Activated naive CD8-positive, alpha-beta T cell treated with anti-CD3 and anti-CD28 coated beads for 36 hours (primary cell): ENCODE measurements around the gene TUBA3E. TPM values are rescaled to one million over a fixed set of nuclear protein-coding genes. Genes with fewer than 3 reads are reported as not detected.
A peak's percentile ranks its signal among the peaks of the same experiment; 100 is the strongest.
"Not testable (repeated sequence)": the region's sequence is repeated elsewhere in the genome, so short reads cannot be mapped to it uniquely, and the experiment has no call there.

Source experiments
- DNase-seq: peaks from one replicate; pipeline ENCODE4 v3.0.0; 2021
- H3K27ac Mint-ChIP-seq: one replicate; pipeline ENCODE4 v1.8.0; 2022; ENCODE audit warnings: mild to moderate bottlenecking, moderate library complexity, mixed read lengths
- H3K27me3 Mint-ChIP-seq: one replicate; pipeline ENCODE4 v1.8.0; 2022; ENCODE audit warnings: mild to moderate bottlenecking, mixed read lengths
- H3K36me3 Mint-ChIP-seq: one replicate; pipeline ENCODE4 v1.8.0; 2021; ENCODE audit warnings: mild to moderate bottlenecking, mixed read lengths
- H3K4me1 Mint-ChIP-seq: one replicate; pipeline ENCODE4 v1.8.0; 2021; ENCODE audit warnings: mixed read lengths
- H3K4me3 Mint-ChIP-seq: one replicate; pipeline ENCODE4 v1.8.0; 2022; ENCODE audit warnings: mild to moderate bottlenecking, moderate library complexity, mixed read lengths
- H3K9me3 Mint-ChIP-seq: one replicate; pipeline ENCODE4 v1.8.0; 2022; ENCODE audit warnings: mixed read lengths
- total RNA-seq, 2 experiments: library from RNA; stranded (reverse); gene quantifications; one replicate each; pipeline ENCODE4 v1.2.3, GENCODE V29; 2021

TUBA3E gene
- total RNA-seq, 2 experiments from 2014 or later, result not detected

DNA sequence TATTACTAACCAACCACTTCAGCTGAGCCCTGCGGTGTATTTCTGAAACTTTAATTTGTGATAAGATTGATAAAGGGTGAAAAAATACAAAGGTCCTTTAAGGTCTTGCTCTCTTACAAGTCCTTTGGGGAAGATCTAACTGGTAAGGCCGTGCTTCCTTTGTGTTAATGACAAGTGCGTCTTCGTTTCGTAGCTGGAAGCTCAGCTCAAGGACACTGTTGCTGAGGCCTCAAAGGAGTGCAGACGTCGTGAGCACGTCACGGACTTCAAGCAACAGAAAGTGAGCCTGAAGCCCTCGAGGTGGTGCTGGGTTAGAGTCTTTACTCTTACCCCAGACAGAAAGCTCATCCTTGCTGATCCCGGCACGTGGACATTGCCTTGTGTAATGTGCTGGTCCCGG, 8.8 kb upstream of the TUBA3E start:
- H3K27ac Mint-ChIP-seq, H3K4me3 Mint-ChIP-seq, H3K36me3 Mint-ChIP-seq, H3K27me3 Mint-ChIP-seq, DNase-seq, H3K9me3 Mint-ChIP-seq, H3K4me1 Mint-ChIP-seq: not testable (repeated sequence)

DNA sequence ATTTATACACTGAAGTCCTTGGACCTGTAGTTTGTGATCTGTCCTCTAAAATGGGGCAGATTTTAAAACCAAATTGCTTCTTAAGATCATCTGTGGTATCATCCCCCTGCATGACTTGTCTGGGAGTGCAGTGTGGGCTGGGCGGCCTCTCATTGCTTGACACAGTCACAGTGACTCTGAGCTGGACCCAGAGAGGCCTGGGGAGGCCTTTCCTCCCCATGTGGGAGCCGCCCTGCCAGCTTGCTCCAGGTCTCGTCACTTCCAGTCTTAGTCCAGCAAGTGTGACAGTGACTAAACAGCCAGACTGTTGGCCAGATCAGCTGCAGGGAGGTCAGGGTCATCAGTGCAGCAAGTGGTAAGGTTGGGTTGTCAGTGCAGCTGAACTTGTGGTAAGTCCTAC, 4.9 kb upstream of the TUBA3E start:
- H3K4me3 Mint-ChIP-seq, DNase-seq, H3K27ac Mint-ChIP-seq, H3K36me3 Mint-ChIP-seq, H3K9me3 Mint-ChIP-seq, H3K4me1 Mint-ChIP-seq, H3K27me3 Mint-ChIP-seq: not testable (repeated sequence)

DNA sequence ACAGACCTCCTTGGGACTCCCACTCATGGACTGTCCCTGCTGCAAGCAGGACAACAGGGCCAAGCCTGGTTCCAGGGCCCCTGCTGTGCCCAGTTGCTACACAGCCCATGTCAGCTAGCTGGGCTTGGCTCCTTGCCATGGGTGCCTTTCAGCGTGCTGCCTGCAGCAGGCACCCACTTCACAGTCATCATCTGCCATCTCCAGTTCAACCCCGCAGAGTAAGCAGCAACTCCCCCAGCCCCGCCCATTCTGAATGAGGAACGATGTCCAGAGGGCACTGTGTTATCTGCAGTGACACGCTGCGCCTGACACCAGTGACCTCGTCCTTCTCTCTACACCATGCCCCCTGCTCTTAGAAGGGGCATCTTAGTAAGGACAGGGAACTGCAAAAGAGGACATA, 4.3 kb upstream of the TUBA3E start:
- not testable (repeated sequence) for DNase-seq, H3K27ac Mint-ChIP-seq, H3K36me3 Mint-ChIP-seq, H3K4me3 Mint-ChIP-seq, H3K4me1 Mint-ChIP-seq, H3K9me3 Mint-ChIP-seq, H3K27me3 Mint-ChIP-seq

DNA sequence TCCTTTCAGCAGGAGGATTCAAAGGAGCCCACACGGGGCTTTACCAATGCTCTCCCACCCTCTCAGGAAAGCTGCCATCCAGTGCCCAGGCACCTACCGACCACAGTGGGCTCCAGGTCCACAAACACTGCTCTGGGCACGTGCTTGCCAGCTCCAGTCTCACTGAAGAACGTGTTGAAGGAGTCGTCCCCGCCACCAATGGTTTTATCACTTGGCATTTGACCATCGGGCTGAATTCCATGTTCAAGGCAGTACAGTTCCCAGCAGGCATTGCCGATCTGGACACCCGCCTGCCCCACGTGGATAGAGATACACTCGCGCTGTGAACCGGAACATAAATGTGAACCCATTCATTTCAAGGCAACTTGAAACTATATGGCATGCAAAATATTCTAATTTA, 2.2 kb downstream of the TUBA3E start:
- not testable (repeated sequence) for H3K36me3 Mint-ChIP-seq, DNase-seq, H3K4me1 Mint-ChIP-seq, H3K27me3 Mint-ChIP-seq, H3K9me3 Mint-ChIP-seq, H3K4me3 Mint-ChIP-seq, H3K27ac Mint-ChIP-seq

DNA sequence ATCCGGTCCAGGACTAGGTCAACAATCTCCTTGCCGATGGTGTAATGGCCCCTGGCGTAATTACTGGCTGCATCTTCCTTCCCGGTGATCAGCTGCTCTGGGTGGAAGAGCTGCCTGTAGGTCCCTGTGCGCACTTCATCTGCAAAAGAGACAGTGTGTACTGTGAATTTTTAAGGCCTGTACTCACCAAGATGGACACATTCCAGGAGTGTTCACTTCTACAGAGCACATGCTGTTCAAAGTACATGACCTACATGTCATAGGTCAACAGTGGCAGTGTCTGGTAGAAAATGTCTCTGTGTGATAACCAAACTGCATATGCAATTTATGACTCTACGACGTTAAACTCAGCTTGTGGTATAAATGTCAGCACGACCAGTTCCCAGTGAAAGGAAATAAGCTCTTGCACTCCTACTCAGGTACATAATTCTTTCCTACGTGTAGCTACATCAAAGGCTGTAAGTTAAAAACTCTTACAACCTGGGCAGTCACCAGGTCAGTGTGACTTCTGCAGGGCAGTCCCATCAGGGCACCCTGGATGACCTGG, 3.1 kb downstream of the TUBA3E start:
- not testable (repeated sequence) for H3K27ac Mint-ChIP-seq, DNase-seq, H3K4me3 Mint-ChIP-seq, H3K9me3 Mint-ChIP-seq, H3K36me3 Mint-ChIP-seq, H3K27me3 Mint-ChIP-seq, H3K4me1 Mint-ChIP-seq

DNA sequence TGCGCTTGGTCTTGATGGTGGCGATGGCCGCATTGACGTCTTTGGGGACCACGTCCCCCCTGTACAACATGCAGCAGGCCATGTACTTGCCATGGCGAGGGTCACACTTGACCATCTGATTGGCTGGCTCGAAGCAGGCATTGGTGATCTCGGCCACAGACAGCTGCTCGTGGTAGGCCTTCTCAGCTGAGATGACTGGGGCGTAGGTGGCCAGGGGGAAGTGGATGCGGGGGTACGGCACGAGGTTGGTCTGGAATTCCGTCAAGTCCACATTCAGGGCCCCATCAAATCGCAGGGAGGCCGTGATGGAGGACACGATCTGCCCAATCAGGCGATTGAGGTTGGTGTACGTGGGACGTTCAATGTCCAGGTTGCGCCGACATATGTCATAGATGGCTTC, 4.4 kb downstream of the TUBA3E start:
- H3K27me3 Mint-ChIP-seq, H3K9me3 Mint-ChIP-seq, DNase-seq, H3K36me3 Mint-ChIP-seq, H3K4me1 Mint-ChIP-seq, H3K4me3 Mint-ChIP-seq, H3K27ac Mint-ChIP-seq: not testable (repeated sequence)

DNA sequence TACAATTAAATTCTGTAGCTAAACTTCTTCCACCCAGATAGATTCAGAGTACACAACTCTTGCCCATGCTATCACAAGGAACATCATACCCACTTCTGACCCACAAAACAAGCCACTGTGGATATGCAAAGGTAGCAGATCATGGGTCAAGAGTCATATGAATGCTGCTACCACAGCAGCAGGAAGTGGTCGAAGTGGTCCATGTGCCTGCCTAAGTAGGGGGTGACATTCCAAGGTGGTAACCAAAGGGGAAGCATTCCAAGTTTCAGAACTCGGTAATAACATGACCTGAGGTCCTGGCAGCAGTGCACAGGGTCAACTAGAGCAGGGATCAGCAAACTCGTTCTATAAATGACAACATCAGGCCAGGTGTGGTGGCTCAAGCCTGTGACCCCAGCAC, 5.8 kb downstream of the TUBA3E start:
- not testable (repeated sequence) for H3K4me1 Mint-ChIP-seq, H3K36me3 Mint-ChIP-seq, H3K27me3 Mint-ChIP-seq, H3K27ac Mint-ChIP-seq, H3K4me3 Mint-ChIP-seq, DNase-seq, H3K9me3 Mint-ChIP-seq

DNA sequence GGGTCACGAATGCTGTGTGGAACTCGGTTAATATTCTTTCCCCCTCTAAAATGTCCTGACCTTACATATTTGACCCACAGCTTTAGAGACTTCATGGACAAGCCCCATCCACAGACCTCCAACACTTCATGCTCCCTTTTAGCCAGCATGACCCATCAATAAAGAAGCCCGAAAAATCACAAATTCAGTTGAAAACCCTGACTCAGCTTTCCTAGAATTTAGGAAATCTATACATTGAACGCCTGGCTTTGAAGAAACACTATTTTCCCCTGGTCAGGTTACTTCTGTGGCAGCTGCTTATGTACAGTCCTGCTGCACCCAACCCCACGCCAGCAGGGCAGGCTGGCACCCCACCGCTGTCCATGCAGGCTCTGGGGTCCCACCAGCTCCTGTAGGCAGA, 6.9 kb downstream of the TUBA3E start:
- H3K27ac Mint-ChIP-seq, result peak overlapping the region; percentile 51
- H3K9me3 Mint-ChIP-seq, H3K27me3 Mint-ChIP-seq, DNase-seq, H3K36me3 Mint-ChIP-seq, H3K4me3 Mint-ChIP-seq, H3K4me1 Mint-ChIP-seq: not testable (repeated sequence)

DNA sequence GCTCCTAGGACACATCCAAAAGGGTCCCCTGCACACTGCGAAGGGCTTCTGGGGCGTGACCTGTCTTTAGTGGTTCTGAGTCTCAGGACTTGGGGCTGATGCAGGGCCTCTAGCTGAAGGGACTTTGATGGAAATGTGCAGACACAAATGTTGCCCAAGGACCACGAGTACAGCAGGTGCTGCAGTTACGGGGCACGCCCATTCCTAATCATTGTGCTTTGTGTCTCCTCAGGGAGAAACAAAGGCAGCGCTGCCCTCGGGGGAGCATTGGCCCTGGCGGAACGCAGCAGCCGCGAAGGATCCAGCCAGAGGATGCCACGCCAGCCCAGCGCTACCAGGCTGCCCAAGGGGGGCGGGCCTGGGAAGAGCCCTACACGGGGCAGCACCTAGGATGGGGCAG, 8.0 kb downstream of the TUBA3E start:
- Mint-ChIP-seq H3K36me3 (peaks cover 6% of the 10 kb centered on the region), H3K9me3 (no peaks in the 10 kb centered on the region), H3K27me3 (no peaks in the 10 kb centered on the region), H3K27ac (no peak overlapping the region), H3K4me3 (no peak overlapping the region), H3K4me1 (peaks cover 7% of the 10 kb centered on the region)
- no peak for DNase-seq

DNA sequence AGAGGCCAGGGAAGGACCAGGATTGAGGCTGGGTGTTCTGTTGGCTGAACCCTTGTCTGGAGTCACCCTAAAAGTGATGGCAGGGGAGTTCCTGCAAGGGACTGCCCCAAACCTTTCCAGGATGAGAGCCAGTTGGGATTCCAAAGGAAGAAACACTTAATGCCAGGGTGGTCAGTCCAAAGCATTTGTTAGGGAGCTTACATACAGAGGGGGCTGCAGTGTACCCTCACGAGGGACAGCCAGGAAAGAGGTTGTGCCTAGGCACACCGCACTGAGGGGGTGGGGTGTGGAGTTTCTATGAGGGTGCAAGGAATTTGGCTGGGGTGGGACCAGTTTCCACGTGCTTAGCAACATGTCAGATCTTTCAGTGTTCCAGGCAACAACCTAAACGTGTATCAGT, 9.3 kb downstream of the TUBA3E start:
- H3K4me3 Mint-ChIP-seq, H3K27me3 Mint-ChIP-seq, H3K27ac Mint-ChIP-seq, H3K4me1 Mint-ChIP-seq, H3K9me3 Mint-ChIP-seq, DNase-seq: not testable (repeated sequence)
- peaks cover 14% of the 10 kb centered on the region for H3K36me3 Mint-ChIP-seq

DNA sequence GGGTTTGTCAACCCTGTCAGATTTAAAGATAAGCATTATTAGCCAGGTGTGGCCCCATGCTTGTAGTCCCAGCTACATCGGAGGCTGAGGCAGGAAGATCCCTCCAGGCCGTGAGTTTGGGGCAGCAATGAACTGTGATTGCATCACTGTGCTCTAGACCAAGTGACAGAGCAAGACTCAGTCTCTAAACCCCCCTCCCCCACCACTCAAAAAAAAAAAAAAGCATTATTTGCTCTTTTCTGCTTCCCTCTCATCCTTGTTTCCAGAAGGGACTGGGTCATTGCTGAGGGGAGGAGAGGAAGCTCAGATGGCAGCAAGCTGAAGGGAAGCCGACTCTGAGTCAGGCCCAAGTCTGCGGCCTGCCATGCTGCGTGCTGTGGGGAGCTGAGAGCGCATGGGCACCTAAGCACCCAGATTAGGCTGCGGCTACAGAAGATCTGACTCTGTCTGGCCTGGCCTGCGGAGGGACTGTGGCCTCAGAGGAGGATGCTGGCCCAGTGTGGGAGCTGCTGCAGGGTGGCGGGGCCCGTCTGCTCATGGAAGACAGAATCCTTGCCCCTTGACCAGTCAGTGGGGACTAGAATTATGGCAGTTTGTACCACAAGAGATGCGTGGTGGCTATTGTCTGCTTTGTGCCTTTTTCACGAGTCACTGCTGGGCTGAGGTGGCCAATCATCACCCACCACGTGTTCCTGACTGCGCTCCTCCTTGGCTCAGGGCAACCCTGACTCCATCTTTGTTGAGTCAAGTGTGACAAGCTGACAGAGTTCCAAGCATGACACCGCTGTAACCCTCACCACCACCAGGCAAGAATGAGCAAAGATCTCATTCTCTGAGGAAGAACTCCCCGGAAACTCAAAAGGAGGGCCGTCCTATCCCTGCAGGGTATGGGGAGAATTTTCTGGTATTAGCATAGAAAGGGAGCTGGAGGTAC, 10.1 kb downstream of the TUBA3E start:
- not testable (repeated sequence) for H3K27ac Mint-ChIP-seq, DNase-seq, H3K27me3 Mint-ChIP-seq, H3K4me3 Mint-ChIP-seq, H3K9me3 Mint-ChIP-seq
- Mint-ChIP-seq H3K4me1 (peaks cover 11% of the 10 kb centered on the region), H3K36me3 (peaks cover 21% of the 10 kb centered on the region)

DNA sequence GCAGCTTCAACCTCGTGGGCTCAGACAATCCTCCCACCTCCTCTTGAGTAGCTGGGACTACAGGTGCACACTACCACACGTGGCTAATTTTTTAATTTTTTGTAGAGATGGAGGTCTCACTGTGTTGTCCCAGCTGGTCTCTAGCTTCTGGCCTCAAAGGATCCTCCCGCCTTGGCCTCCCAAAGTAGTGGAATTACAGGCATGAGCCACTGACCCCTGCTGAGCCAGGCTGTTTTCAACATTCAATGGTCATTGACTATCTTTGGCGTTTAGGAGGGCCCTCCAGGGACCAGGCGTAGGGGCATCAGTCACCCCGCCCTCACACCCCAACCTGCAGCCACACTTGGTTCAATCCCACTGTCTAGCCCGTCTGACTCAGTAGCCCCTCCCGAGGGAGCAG, 11.0 kb downstream of the TUBA3E start:
- H3K4me1 Mint-ChIP-seq, result peaks cover 8% of the 10 kb centered on the region
- H3K36me3 Mint-ChIP-seq, result peaks cover 22% of the 10 kb centered on the region

DNA sequence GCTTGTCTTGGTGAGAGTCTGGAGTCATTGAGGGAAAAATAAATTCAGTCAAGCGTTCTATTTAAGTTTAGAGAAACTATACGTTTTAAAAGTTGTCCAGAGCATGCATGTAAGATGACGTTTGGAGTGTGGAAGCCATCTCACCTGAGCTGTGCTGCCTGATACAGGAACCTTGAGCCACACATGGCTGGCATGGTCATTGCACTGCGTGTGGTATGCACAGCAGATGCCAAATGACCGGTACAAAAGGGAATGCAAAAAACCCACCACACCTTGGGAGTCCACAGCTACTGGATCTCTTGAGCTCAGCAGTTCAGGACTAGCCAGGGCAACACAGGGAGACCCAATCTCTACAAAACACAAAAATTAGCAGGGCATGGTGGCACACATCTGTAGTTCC, 11.8 kb downstream of the TUBA3E start:
- Mint-ChIP-seq H3K4me3 (no peak overlapping the region), H3K36me3 (peaks cover 22% of the 10 kb centered on the region), H3K4me1 (peaks cover 8% of the 10 kb centered on the region), H3K9me3 (no peaks in the 10 kb centered on the region), H3K27me3 (no peaks in the 10 kb centered on the region), H3K27ac (no peak overlapping the region)
- DNase-seq, result no peak

More for the DNA sequence above, 11.0 kb downstream of the TUBA3E start:
- H3K27me3 Mint-ChIP-seq, result no peaks in the 10 kb centered on the region
- no peak overlapping the region for H3K27ac Mint-ChIP-seq
- H3K9me3 Mint-ChIP-seq, result no peaks in the 10 kb centered on the region
- no peak for DNase-seq
- H3K4me3 Mint-ChIP-seq, result no peak overlapping the region

DNA sequence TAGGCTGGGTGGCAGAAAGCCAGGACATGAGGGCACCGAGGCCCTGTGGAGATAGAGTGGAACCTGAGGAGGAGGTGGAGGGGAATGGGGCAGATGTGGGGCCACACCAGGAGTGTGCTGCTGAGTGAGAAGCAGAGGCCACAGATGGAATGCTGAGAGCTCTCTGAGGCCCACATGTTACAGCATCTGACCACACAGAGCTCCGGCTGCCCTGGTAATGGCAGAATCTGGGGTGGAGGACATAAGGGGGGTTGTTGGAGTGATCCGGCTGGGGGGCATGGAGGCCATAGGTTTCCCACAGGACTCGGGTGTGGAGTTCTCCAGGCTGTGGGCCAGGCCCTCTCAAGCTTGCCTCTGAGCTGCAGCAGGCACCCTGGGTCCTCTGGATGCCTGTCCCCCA, 12.3 kb downstream of the TUBA3E start:
- Mint-ChIP-seq H3K4me3 (peak overlapping the region; percentile 10), H3K27ac (no peak overlapping the region), H3K36me3 (peaks cover 24% of the 10 kb centered on the region), H3K9me3 (no peaks in the 10 kb centered on the region), H3K4me1 (peaks cover 6% of the 10 kb centered on the region), H3K27me3 (no peaks in the 10 kb centered on the region)
- no peak for DNase-seq

DNA sequence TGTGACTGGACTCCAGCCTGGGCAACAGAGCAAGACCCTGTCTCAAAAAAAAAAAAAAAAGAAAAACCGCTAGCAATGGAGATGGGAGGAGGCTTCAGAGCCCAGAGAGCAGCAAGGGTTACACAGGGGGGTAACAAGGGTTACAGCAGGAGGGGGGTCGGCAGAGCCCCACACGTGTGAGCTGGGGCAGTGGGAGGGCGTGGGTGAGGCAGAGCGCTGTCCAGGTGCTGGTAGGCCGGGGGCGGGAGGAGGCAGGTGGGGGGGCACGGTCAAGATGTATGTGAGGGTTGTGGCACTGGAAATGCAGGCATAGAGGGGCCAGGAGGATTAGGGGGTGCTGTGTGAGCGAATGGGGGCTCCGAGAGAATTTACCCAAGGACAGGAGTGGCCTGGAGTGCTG, 12.8 kb downstream of the TUBA3E start:
- no peaks in the 10 kb centered on the region for H3K27me3 Mint-ChIP-seq
- H3K36me3 Mint-ChIP-seq, result peaks cover 29% of the 10 kb centered on the region
- H3K27ac Mint-ChIP-seq, result no peak overlapping the region
- H3K9me3 Mint-ChIP-seq, result no peaks in the 10 kb centered on the region
- DNase-seq, result no peak
- peaks cover 6% of the 10 kb centered on the region for H3K4me1 Mint-ChIP-seq
- peak overlapping the region; percentile 10 for H3K4me3 Mint-ChIP-seq
